Measurements from ENCODE around the gene TCEA3. TPM values are rescaled to one million over a fixed set of nuclear protein-coding genes. Genes with fewer than 3 reads are reported as not detected.

TCEA3 gene
- total RNA-seq, 1 donor from 2014 or later, result 6.6 TPM

- no peak overlapping the region for H3K4me3 ChIP-seq (ENCODE audit: low read depth, low read length)
- peaks cover 7% of the 10 kb centered on the region for H3K36me3 ChIP-seq (ENCODE audit: control insufficient read depth, insufficient read depth, low read length)
- no peak for FAIRE-seq
- no peaks in the 10 kb centered on the region for H3K27me3 ChIP-seq (ENCODE audit: control insufficient read depth, insufficient read depth, low read length)
- no peak for DNase-seq (ENCODE audit: low read depth)
- no peak for TF ChIP-seq CTCF (IDR thresholded peaks at IDR 0.05; ENCODE audit: insufficient read depth, low read length, severe bottlenecking)
Measured at GRCh38 chr1:23337869-23338268, 86.7 kb downstream of the TCEA3 start.

GRCh38 chr1:23331713-23332112, 92.8 kb downstream of the TCEA3 start:
- DNase-seq (ENCODE audit: low read depth), result no peak
- H3K36me3 ChIP-seq (ENCODE audit: control insufficient read depth, insufficient read depth, low read length), result peaks cover 20% of the 10 kb centered on the region
- no peak for FAIRE-seq
- H3K27me3 ChIP-seq (ENCODE audit: control insufficient read depth, insufficient read depth, low read length), result no peaks in the 10 kb centered on the region
- no peak overlapping the region for H3K4me3 ChIP-seq (ENCODE audit: low read depth, low read length)
- TF ChIP-seq CTCF (IDR thresholded peaks at IDR 0.05; ENCODE audit: insufficient read depth, low read length, severe bottlenecking), result no peak

Other genes starting within 250 kb of the TCEA3 start
- under 0.01 and 0.26 TPM in 2 replicates for gene HTR1D, start 207.2 kb downstream of the TCEA3 start, total RNA-seq
- gene HNRNPR, start 80.5 kb downstream of the TCEA3 start, total RNA-seq, result 70.8 and 84.0 TPM in 2 replicates
- gene ZNF436, start 54.9 kb downstream of the TCEA3 start, total RNA-seq, result 29.0 and 35.7 TPM in 2 replicates
- 1.8 and 21.4 TPM in 2 replicates for gene ASAP3, start 59.4 kb upstream of the TCEA3 start, total RNA-seq
- under 0.01 and 0.38 TPM in 2 replicates for gene E2F2, start 106.5 kb upstream of the TCEA3 start, total RNA-seq
- 36.5 and 47.4 TPM in 2 replicates for gene ID3, start 134.8 kb upstream of the TCEA3 start, total RNA-seq